CD4-positive, alpha-beta T cell treated with Interleukin-17A for 1 hour (primary cell): Measurements from ENCODE around the gene LRR1.

ENCODE experiments used
- DNase-seq: peaks from one replicate; pipeline ENCODE4 v3.0.0-alpha.2; 2020

Gene LRR1, protein sequence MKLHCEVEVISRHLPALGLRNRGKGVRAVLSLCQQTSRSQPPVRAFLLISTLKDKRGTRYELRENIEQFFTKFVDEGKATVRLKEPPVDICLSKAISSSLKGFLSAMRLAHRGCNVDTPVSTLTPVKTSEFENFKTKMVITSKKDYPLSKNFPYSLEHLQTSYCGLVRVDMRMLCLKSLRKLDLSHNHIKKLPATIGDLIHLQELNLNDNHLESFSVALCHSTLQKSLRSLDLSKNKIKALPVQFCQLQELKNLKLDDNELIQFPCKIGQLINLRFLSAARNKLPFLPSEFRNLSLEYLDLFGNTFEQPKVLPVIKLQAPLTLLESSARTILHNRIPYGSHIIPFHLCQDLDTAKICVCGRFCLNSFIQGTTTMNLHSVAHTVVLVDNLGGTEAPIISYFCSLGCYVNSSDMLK

GRCh38 chr14:49598485-49599300 lies at the start of gene LRR1:
LRR1 (plus strand) TSS chr14:49598940; CDS start chr14:49599021, 81 bp downstream.
- DNase-seq: peak; percentile 87

GRCh38 chr14:49549446-49549845 lies 49.3 kb upstream of the LRR1 start:
- DNase-seq: no peak

- DNase-seq: no peak
These were observed 48.9 kb upstream of the LRR1 start for GRCh38 chr14:49549881-49550280.

DNA sequence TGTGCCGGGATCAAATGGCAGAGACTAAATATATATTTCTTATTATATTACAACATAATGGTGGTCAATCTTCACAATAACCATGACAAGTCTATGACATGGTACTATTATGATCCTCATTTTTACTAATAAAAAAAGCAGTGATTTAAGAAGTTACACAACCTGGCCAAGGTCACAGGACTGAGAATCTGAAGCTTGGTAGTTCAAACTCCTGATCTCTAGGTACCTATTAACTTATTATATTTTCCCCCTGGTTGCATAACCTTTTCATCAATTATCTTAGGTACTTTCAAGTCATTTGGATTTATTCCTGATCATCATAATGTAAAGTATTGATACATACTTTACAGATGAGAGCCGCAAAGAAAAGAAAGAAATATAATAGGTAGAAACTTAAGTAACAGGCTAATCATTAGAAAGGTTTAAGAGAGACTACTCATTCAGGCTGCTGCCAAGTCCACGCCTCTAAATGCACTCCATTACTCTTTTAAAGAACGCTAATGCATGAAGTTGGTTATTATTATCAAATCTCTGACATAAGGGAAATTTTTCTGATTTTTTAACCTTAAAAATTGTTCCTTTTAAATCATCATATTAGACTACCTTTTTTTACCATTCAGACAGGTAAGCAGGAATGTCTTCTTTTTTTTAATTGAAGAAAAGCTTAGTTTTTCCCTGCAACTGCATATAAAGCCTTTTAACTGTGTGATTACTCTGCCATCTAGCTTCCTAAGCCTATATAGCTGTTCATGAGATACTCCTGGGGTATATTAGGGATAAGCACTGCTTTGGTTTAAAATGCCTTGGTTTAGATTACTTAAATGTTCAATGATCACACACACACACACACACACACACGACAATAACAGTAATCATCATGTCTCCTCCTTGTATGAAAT lies 48.2 kb upstream of the LRR1 start:
- DNase-seq: no peak

DNA sequence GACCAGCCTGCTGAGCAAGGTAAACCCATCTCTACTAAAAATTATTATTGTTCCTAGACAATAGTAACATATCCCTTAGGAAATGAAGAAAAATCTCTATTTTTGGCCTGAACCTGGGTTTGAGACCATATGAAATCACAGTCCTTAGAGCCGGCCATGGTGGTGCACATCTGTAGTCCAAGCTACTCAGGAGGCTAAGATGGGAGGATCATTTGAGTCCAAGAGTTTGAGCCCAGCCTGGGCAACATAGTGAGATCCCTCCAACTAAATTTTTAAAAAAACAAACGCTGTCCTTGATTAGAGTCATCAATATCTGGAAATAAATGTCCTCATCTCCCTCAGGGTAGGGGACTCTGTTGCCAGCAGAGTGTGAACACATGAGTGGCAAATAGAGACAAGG lies 47.2 kb upstream of the LRR1 start:
- no peak for DNase-seq

DNA sequence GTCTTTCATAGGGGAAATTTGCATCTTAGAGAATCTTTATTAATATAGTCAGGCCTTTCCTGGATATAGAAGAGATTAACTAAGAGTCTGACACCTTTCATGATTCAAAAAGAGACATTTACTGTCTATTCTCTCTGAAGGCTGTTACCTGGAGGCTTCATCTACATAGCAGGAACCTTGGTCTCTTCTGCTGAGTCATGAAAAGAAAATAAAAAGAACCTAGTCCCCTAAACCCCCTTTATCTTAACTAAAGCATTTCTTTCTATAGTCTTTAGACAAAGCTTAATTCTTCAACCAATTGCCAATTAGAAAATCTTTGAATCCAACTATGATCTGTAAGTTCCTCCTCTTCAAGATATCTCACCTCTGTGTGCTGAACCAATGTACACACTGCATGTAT lies 45.6 kb upstream of the LRR1 start:
- DNase-seq: no peak

GRCh38 chr14:49553892-49554291 lies 44.8 kb upstream of the LRR1 start:
- DNase-seq: no peak

GRCh38 chr14:49559979-49560768 lies 38.6 kb upstream of the LRR1 start:
- no peak for DNase-seq

GRCh38 chr14:49566714-49567113 lies 32.0 kb upstream of the LRR1 start:
- no peak for DNase-seq

- no peak for DNase-seq
These were observed 29.5 kb upstream of the LRR1 start for GRCh38 chr14:49569281-49569680.

DNA sequence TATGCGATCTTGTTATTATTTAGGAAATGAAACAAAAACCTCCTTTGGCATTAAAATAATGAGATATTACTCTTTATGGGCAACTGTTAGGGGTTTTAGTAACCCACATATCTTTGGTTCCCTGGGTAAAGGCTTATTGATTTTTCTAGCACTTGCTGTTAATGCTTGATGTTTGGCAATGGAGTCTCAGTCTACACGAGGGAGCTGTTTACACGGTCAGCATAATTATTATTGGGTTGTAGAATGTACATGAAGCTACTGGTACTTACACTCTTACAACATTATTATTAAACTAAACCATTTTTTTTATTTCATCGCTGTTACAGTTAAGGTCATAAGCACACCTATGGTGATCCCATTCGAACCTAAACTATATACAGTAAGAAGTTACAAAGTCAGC lies 24.7 kb upstream of the LRR1 start:
- no peak for DNase-seq

GRCh38 chr14:49578141-49578540 lies 20.6 kb upstream of the LRR1 start:
- DNase-seq: no peak

DNA sequence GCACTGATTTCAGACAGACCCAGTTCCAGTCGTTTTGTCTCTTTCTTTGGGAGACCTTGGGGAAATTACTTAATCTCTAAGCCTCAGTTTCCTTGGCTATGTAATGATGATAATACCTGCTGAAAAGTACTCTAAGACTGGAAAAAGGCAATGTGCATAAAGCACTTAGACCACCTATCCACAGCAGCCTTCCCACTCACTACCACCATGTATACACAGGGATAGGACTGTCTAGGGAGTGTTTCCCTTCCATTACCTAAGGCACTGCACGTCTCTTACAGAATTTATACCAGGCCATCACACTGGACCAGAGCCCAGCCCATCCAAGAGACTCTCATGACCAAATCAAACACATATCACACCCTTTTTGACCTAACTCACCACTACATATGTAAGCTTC lies 18.9 kb upstream of the LRR1 start:
- DNase-seq: no peak

DNA sequence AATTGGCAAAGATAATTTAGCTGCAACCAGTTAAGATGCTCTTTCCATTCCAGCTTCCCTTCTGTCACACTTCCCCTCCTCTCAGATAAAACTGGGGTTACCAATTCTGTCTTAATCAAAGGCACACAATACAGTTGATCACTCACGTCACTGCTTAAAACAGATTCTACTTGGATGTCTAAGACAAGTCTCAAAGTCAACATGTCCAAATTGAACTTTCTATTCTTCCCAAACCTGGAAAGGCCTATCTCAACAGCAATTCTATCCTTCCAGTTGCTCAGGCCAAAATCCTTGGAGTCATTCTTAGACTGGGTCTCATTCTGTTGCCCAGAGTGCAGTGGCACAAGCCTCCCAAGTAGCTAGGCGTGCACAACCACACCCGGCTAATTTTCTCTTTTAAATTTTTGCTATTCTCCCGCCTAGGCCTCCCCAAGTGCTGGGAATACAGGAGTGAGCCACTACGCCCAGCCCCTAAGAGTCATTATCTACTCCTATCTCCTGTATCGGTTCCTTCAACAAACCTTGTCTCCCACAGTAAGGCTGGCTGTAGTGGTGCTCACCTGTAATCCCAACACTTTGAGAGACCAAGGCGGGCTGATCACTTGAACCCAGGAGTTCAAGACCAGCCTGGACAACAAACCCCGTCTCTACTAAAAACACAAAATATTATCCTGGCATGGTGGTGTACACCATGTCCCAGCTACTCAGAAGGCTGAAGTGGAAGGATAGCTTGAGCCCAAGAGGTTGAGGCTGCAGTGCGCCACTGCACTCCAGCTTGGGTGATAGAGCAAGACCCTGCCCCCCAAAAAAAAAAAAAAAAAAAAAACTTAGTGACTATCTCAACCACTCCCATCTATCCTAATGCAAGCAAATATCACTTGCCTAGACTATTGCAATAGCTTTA lies 17.3 kb upstream of the LRR1 start:
- DNase-seq: no peak

DNA sequence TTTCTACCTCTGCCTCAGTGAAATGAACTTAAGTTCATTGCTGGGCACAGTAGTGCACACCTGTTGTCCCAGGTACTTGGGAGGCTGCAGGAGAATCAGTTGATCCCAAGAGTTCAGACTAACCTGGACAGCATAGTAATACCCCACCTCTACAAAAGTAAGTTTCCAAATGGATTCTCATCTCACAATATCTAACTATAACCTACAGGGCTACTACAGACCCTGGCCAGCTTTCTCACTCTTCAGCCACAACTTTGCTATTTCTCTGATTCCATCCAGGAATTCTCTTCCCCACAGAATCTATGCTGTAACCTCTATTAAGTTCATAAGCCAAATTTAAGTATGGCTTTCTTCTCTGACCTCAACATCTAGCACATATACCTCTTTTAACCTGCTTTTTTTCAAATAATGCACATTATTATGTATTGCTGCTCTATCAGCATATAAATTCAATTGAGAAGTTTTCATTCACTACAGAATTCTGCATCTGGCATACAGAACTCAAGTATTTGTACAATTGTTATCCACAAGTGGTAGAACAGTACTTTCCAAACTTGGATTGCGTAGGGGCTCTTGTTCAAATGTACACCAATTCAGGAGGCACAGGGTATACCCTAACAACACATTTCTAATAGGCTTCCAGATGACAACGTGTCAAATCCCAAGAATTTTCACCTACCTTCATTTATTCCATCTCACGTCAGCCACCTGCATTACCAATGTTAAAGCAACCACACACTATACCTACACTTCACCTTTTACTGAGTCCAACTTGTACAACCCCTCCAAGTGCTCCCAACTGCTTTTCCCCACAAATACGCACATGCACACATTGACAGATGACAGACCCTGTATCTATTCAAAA lies 16.4 kb upstream of the LRR1 start:
- no peak for DNase-seq

- DNase-seq: no peak
These were observed 15.1 kb upstream of the LRR1 start for GRCh38 chr14:49583629-49584028.

DNA sequence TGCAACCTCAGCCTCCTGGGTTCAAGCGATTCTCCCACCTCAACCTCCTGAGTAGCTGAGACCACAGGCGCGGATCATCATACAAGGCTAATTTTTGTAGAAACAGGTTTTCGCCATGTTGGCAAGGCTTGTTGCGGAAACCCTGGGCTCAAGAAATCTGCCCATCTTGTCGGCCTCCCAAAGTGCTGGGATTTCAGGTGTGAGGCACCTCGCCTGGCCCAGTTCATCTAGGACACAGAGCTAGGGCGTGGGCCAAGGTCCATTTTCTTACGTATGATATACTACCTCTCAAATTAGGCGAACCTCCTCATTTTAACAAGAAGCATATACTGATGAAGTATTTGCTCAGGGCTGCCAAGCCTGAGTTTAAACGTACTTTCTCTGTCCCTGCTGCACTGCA lies 14.7 kb upstream of the LRR1 start:
- DNase-seq: no peak

- peak; percentile 34 for DNase-seq
These were observed 13.6 kb upstream of the LRR1 start for GRCh38 chr14:49584981-49585640.
